Measurements from ENCODE around the gene PPM1F. TPM values are rescaled to one million over a fixed set of nuclear protein-coding genes. Genes with fewer than 3 reads are reported as not detected.
"Not testable (repeated sequence)": the region's sequence is repeated elsewhere in the genome, so short reads cannot be mapped to it uniquely, and the experiment has no call there.

The PPM1F gene
- total and polyA plus RNA-seq, 10 donors, result 13.6 to 103 (median 76.4) TPM

DNA sequence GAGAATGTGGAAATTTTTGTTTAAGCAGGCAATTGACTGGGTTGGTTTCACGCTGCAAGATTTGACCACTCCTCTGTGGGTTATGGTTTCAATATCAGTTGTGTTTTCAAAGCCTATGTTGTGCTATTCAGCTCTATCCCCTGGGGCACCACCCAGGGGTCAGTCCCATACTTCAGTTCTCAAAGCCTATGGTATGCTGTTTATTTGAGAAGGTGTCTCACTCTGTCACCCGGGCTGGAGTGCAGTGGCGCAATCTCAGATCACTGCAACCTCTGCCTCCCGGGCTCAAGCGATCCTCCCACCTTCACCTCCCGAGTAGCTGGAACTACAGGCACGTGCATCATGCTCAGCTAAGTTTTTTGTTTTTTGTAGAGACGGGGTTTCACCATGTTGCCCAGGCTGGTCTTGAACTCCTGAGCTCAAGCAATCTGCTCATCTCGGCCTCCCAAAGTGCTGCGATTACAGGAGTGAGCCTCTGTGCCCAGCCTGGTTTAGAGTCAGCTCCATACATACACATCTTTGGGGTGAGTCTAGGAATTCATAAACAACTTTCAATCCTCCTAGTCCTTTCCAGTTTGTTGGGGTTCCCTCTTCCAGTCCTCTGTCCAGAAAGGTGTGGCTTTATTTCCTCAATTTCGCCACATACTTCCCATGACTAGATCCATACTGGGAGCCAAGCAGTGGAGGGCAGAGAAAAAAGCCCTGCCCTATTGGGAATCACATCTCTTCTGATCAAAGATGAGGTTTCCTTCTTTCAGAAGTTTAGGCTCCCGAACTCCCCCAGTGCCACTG lies 50.2 kb downstream of the PPM1F start:
- DNase-seq, result peak; percentile 12
- H3K9me3 ChIP-seq, result no peaks in the 10 kb centered on the region
- no peak overlapping the region for H3K4me3 ChIP-seq
- 83 to 94% (median 92%) methylated on average over 12 of the region's 12 CpGs for WGBS, 5 donors
- peaks cover 0 to 5% (median 0%) of the 10 kb centered on the region in 6 donors for H3K36me3 ChIP-seq
- no peaks in the 10 kb centered on the region for H3K4me1 ChIP-seq
- intact Hi-C loops (cut with DNase I; ENCODE audit: low total_unique reads), result no loop called here
- no peak overlapping the region for H3K27ac ChIP-seq
- no peaks in the 10 kb centered on the region for H3K27me3 ChIP-seq (replicated peaks in 1 of 7)
- TF ChIP-seq POLR2AphosphoS5 (IDR thresholded peaks at IDR 0.05), result no peak
- TF ChIP-seq, protein P1, sequence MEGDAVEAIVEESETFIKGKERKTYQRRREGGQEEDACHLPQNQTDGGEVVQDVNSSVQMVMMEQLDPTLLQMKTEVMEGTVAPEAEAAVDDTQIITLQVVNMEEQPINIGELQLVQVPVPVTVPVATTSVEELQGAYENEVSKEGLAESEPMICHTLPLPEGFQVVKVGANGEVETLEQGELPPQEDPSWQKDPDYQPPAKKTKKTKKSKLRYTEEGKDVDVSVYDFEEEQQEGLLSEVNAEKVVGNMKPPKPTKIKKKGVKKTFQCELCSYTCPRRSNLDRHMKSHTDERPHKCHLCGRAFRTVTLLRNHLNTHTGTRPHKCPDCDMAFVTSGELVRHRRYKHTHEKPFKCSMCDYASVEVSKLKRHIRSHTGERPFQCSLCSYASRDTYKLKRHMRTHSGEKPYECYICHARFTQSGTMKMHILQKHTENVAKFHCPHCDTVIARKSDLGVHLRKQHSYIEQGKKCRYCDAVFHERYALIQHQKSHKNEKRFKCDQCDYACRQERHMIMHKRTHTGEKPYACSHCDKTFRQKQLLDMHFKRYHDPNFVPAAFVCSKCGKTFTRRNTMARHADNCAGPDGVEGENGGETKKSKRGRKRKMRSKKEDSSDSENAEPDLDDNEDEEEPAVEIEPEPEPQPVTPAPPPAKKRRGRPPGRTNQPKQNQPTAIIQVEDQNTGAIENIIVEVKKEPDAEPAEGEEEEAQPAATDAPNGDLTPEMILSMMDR (IDR thresholded peaks at IDR 0.05 in 8 of 11, conservative IDR thresholded peaks at IDR 0.05 in 3 of 11), result no peak
- no peak for TF ChIP-seq POLR2A (IDR thresholded peaks at IDR 0.05)

DNA sequence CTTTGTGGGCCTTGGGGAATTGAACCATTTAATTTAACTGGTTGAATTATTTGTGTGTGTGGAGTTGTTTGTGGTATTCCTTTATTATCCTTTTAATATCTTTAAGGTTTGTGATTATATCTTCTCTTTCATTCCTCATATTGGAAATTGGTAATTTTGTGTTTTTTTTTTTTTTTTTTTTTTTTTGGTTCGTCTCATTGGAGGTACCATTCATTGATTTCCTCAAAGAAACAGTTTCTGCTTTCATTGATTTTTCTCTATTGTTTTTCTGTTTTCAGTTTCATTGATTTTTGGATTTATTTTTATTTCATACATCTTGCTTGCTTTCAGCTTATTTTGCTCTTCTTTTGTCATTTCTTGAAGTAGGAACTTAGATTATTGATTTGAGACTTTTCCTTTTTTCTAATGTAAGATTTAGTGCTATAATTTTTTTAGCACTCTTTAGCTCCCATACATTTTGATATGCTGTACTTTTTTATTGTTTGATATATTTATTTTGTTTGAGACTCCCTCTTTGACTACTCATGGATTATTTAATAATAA lies 54.2 kb downstream of the PPM1F start:
- TF ChIP-seq POLR2AphosphoS5 (IDR thresholded peaks at IDR 0.05), result no peak
- TF ChIP-seq POLR2A (IDR thresholded peaks at IDR 0.05), result no peak
- TF ChIP-seq, protein P1 (IDR thresholded peaks at IDR 0.05 in 8 of 11, conservative IDR thresholded peaks at IDR 0.05 in 3 of 11), result no peak

DNA sequence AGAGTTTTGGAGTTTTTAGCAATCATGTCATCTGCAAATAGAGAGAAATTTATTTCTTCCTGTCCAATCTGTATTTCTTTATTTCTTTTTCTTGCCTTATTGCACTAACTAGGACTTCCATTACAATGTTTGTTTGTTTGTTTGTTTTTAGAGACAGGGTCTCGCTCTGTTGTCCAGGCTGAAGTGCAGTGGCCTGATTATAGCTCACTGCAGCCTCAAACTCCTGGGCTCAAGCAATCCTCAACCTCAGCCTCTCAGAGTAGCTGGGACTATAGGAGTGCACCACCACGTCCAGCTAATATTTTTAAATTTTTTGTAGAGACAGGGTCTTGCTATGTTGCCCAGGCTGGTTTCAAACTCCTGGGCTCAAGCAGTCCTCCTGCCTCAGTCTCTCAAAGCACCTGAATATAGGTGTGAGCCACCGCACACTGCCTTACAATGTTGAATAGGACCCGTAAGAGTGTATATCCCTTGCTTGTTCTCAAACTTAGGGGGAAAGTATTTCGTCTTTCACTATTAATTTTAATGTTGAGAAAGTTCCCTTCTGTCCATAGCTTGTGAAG lies 55.6 kb downstream of the PPM1F start:
- H3K27me3 ChIP-seq (replicated peaks in 1 of 7), result no peaks in the 10 kb centered on the region
- peak; percentile 16 for DNase-seq
- H3K9me3 ChIP-seq, result no peaks in the 10 kb centered on the region
- no peak overlapping the region for H3K4me3 ChIP-seq
- H3K4me1 ChIP-seq, result no peaks in the 10 kb centered on the region
- H3K36me3 ChIP-seq, result no peaks in the 10 kb centered on the region
- TF ChIP-seq, protein P1 (IDR thresholded peaks at IDR 0.05 in 8 of 11, conservative IDR thresholded peaks at IDR 0.05 in 3 of 11), result no peak
- WGBS, 5 donors, result 85 to 95% (median 94%) methylated on average over 5 of the region's 5 CpGs
- no peak overlapping the region for H3K27ac ChIP-seq
- intact Hi-C loops (cut with DNase I; ENCODE audit: low total_unique reads), result no loop called here

More for the DNA sequence above, 54.2 kb downstream of the PPM1F start:
- intact Hi-C loops (cut with DNase I; ENCODE audit: low total_unique reads), result no loop called here
- H3K27me3 ChIP-seq (replicated peaks in 1 of 7), result no peaks in the 10 kb centered on the region
- H3K9me3 ChIP-seq, result no peaks in the 10 kb centered on the region
- no peak overlapping the region for H3K4me3 ChIP-seq
- DNase-seq, result no peak
- H3K36me3 ChIP-seq, result no peaks in the 10 kb centered on the region
- H3K4me1 ChIP-seq, result no peaks in the 10 kb centered on the region
- 67 to 93% (median 87%) methylated on average over 1 of the region's 1 CpG for WGBS, 5 donors
- no peak overlapping the region for H3K27ac ChIP-seq

DNA sequence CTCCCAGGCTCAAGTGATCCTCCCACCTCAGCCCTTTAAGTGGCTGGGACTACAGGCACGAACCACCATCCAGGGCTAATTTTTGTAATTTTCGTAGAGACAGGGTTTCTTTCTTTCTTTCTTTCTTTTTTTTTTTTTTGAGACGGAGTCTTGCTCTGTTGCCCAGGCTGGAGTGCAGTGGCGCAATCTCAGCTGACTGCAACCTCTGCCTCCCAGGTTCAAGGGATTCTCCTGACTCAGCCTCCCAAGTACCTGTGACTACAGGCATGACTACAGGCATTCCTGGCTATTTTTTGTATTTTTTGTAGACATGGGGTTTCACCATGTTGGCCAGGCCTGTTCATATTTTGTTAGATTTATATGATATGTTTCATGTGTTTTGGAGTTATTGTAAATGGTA lies 56.4 kb downstream of the PPM1F start:
- H3K4me1 ChIP-seq; H3K27ac ChIP-seq; DNase-seq; H3K4me3 ChIP-seq; intact Hi-C loops (cut with DNase I; ENCODE audit: low total_unique reads); H3K36me3 ChIP-seq; H3K9me3 ChIP-seq; H3K27me3 ChIP-seq (replicated peaks in 1 of 7): not testable (repeated sequence)
- 84 to 94% (median 87%) methylated on average over 4 of the region's 4 CpGs for WGBS, 5 donors
